ENCODE data around the gene NPAP1. TPM values are rescaled to one million over a fixed set of nuclear protein-coding genes. Genes with fewer than 3 reads are reported as not detected.
"Not testable (repeated sequence)": the region's sequence is repeated elsewhere in the genome, so short reads cannot be mapped to it uniquely, and the experiment has no call there.

The NPAP1 gene
- total RNA-seq, 1 donor from 2014 or later: not detected

DNA sequence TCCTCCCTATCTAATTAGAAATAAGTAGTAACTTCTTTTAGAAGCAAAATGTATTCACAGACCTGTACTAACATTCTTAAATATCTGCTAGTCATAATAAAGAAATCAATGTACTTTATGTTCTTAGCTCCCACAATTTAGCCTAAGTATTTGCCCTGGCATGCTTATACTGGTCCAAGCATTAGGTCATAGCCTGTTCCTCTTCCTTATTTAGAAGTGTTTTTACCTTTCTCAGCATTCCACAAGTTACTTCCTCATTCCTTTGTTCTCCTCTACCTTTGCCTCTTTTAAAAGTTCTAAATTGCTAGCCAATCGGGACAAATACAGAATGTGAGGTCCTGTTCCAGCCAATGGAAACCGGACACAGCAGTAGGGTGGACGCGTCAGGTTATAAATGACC lies 7.3 kb downstream of the NPAP1 start:
- H3K27ac ChIP-seq (ENCODE audit: low read depth, low read length); H3K9me3 ChIP-seq (ENCODE audit: control insufficient read depth in 3 of 3, low read length in 3 of 3); H3K4me1 ChIP-seq (ENCODE audit: control insufficient read depth in 3 of 3, insufficient read depth in 3 of 3, low read length in 3 of 3): not testable (repeated sequence)

DNA sequence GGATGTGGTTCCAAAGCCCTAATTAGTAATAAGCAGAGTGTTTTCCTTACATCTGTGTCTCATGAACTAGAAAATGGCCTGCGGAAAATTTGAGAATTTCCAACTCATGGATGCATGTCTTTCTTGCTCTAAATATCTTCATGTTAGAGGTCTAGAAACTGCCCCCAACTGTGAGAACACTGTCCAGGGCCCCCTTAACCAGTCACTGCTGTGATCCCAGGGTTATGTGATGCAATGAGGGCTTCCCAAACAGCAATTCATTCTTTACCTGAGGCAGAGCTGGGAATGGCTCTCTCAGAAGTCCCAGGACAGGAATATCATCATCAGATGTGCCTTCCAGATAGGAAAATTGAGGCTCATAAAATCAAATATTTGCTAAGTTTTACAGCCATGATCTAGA lies 8.2 kb downstream of the NPAP1 start:
- no peaks in the 10 kb centered on the region for H3K36me3 ChIP-seq (ENCODE audit: control insufficient read depth in 3 of 3, insufficient read depth in 3 of 3, low read length in 3 of 3)
- no peak overlapping the region for H3K9ac ChIP-seq (ENCODE audit: low read depth in 1 of 3, low read length in 3 of 3)
- H3K27ac ChIP-seq (ENCODE audit: low read depth, low read length): no peak overlapping the region
- H3K4me3 ChIP-seq (ENCODE audit: low read length in 3 of 3): no peak overlapping the region
- no peaks in the 10 kb centered on the region for H3K27me3 ChIP-seq (ENCODE audit: control insufficient read depth in 3 of 3, insufficient read depth in 3 of 3, low read length in 3 of 3)
- no peaks in the 10 kb centered on the region for H3K4me1 ChIP-seq (ENCODE audit: control insufficient read depth in 3 of 3, insufficient read depth in 3 of 3, low read length in 3 of 3)
- H3K9me3 ChIP-seq (ENCODE audit: control insufficient read depth in 3 of 3, low read length in 3 of 3): peaks cover 0 to 3% (median 0%) of the 10 kb centered on the region in 3 donors

More for the DNA sequence above, 7.3 kb downstream of the NPAP1 start:
- not testable (repeated sequence) for H3K27me3 ChIP-seq (ENCODE audit: control insufficient read depth in 3 of 3, insufficient read depth in 3 of 3, low read length in 3 of 3); H3K4me3 ChIP-seq (ENCODE audit: low read length in 3 of 3); H3K36me3 ChIP-seq (ENCODE audit: control insufficient read depth in 3 of 3, insufficient read depth in 3 of 3, low read length in 3 of 3); H3K9ac ChIP-seq (ENCODE audit: low read depth in 1 of 3, low read length in 3 of 3)

DNA sequence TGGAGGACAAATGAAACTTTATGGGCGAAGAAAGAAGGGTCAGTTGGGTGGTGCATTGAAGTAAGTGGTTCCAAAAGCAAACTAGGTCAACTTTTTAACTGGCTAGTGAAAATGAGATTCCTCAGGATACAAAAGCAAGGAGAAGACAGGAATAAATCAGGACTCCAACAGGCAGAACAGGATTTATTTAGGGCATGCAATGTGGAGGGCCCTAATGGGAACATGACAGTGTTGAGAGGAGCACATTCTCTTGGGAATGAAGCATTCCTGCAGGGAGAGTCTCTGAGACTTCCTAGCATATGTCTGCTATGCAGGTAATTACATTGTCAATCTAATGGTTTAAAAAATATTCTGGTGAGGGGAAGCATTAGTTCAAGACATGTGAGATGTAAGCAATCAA lies 8.7 kb downstream of the NPAP1 start:
- no peaks in the 10 kb centered on the region for H3K27me3 ChIP-seq (ENCODE audit: control insufficient read depth in 3 of 3, insufficient read depth in 3 of 3, low read length in 3 of 3)
- no peaks in the 10 kb centered on the region for H3K36me3 ChIP-seq (ENCODE audit: control insufficient read depth in 3 of 3, insufficient read depth in 3 of 3, low read length in 3 of 3)
- H3K9me3 ChIP-seq (ENCODE audit: control insufficient read depth in 3 of 3, low read length in 3 of 3): no peaks in the 10 kb centered on the region
- H3K4me3 ChIP-seq (ENCODE audit: low read length in 3 of 3): no peak overlapping the region
- H3K27ac ChIP-seq (ENCODE audit: low read depth, low read length): no peak overlapping the region
- H3K9ac ChIP-seq (ENCODE audit: low read depth in 1 of 3, low read length in 3 of 3): no peak overlapping the region
- no peaks in the 10 kb centered on the region for H3K4me1 ChIP-seq (ENCODE audit: control insufficient read depth in 3 of 3, insufficient read depth in 3 of 3, low read length in 3 of 3)

DNA sequence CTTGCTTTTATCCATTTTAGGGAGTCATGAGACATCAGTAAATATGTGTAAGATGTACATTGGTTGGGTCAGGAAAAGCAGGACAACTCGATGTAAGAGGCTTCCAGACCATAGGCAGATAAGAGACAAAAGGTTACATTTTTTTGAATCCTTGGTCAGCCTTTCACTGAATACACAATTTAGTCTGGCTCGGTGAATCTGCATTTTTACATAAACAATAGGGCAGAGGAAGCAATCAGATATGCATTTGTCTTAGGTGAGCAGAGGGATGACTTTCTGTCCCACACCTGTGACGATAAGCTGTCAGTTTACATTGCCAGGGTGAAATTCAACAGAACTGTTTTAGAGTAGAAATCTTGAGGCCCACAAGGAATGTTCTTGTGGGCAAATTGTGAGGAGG lies 20.6 kb downstream of the NPAP1 start:
- no peak overlapping the region for H3K27ac ChIP-seq (ENCODE audit: low read depth, low read length)
- no peaks in the 10 kb centered on the region for H3K4me1 ChIP-seq (ENCODE audit: control insufficient read depth in 3 of 3, insufficient read depth in 3 of 3, low read length in 3 of 3)
- H3K36me3 ChIP-seq (ENCODE audit: control insufficient read depth in 3 of 3, insufficient read depth in 3 of 3, low read length in 3 of 3): no peaks in the 10 kb centered on the region
- no peaks in the 10 kb centered on the region for H3K27me3 ChIP-seq (ENCODE audit: control insufficient read depth in 3 of 3, insufficient read depth in 3 of 3, low read length in 3 of 3)
- H3K4me3 ChIP-seq (ENCODE audit: low read length in 3 of 3): no peak overlapping the region
- no peak overlapping the region for H3K9ac ChIP-seq (ENCODE audit: low read depth in 1 of 3, low read length in 3 of 3)
- peaks cover 0 to 5% (median 4%) of the 10 kb centered on the region in 3 donors for H3K9me3 ChIP-seq (ENCODE audit: control insufficient read depth in 3 of 3, low read length in 3 of 3)

DNA sequence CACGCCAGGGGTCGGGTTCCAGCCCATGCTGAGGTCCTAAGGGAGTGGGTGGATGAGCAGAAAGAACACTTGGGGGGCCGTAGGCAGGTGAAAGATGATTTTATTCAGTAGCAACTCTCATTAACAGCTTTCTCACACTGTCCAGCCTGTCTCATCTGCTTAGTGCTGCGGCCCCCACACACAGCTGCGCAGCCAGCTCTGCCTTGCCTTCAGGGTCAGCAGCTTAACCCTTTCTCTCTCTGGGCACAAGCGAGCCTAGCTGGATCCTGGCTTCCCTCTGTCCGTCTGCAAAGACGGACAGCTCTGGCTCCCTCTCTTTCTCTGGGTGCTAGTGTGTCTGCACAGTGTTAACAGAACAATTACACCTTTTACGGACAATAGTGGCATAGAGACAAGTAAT lies 21.3 kb downstream of the NPAP1 start:
- H3K9me3 ChIP-seq (ENCODE audit: control insufficient read depth in 3 of 3, low read length in 3 of 3): no peaks in the 10 kb centered on the region
- H3K4me3 ChIP-seq (ENCODE audit: low read length in 3 of 3): no peak overlapping the region
- H3K9ac ChIP-seq (ENCODE audit: low read depth in 1 of 3, low read length in 3 of 3): no peak overlapping the region

GRCh38 chr15:24718289-24719082 lies 42.9 kb downstream of the NPAP1 start:
- H3K9me3 ChIP-seq (ENCODE audit: control insufficient read depth in 3 of 3, low read length in 3 of 3): peaks cover 0 to 4% (median 0%) of the 10 kb centered on the region in 3 donors
- no peak overlapping the region for H3K27ac ChIP-seq (ENCODE audit: low read depth, low read length)
- no peak overlapping the region for H3K9ac ChIP-seq (ENCODE audit: low read depth in 1 of 3, low read length in 3 of 3)
- H3K27me3 ChIP-seq (ENCODE audit: control insufficient read depth in 3 of 3, insufficient read depth in 3 of 3, low read length in 3 of 3): no peaks in the 10 kb centered on the region
- H3K4me1 ChIP-seq (ENCODE audit: control insufficient read depth in 3 of 3, insufficient read depth in 3 of 3, low read length in 3 of 3): no peaks in the 10 kb centered on the region
- no peaks in the 10 kb centered on the region for H3K36me3 ChIP-seq (ENCODE audit: control insufficient read depth in 3 of 3, insufficient read depth in 3 of 3, low read length in 3 of 3)
- H3K4me3 ChIP-seq (ENCODE audit: low read length in 3 of 3): no peak overlapping the region

More for the DNA sequence above, 21.3 kb downstream of the NPAP1 start:
- Histone ChIP-seq H3K27ac (ENCODE audit: low read depth, low read length) (no peak overlapping the region), H3K4me1 (ENCODE audit: control insufficient read depth in 3 of 3, insufficient read depth in 3 of 3, low read length in 3 of 3) (no peaks in the 10 kb centered on the region), H3K27me3 (ENCODE audit: control insufficient read depth in 3 of 3, insufficient read depth in 3 of 3, low read length in 3 of 3) (no peaks in the 10 kb centered on the region), H3K36me3 (ENCODE audit: control insufficient read depth in 3 of 3, insufficient read depth in 3 of 3, low read length in 3 of 3) (no peaks in the 10 kb centered on the region)

GRCh38 chr15:24729760-24730159 lies 54.2 kb downstream of the NPAP1 start:
- no peak overlapping the region for H3K9ac ChIP-seq (ENCODE audit: low read depth in 1 of 3, low read length in 3 of 3)
- peaks cover 0 to 2% (median 0%) of the 10 kb centered on the region in 3 donors for H3K9me3 ChIP-seq (ENCODE audit: control insufficient read depth in 3 of 3, low read length in 3 of 3)
- no peak overlapping the region for H3K27ac ChIP-seq (ENCODE audit: low read depth, low read length)
- H3K36me3 ChIP-seq (ENCODE audit: control insufficient read depth in 3 of 3, insufficient read depth in 3 of 3, low read length in 3 of 3): no peaks in the 10 kb centered on the region
- no peaks in the 10 kb centered on the region for H3K27me3 ChIP-seq (ENCODE audit: control insufficient read depth in 3 of 3, insufficient read depth in 3 of 3, low read length in 3 of 3)
- H3K4me3 ChIP-seq (ENCODE audit: low read length in 3 of 3): no peak overlapping the region
- no peaks in the 10 kb centered on the region for H3K4me1 ChIP-seq (ENCODE audit: control insufficient read depth in 3 of 3, insufficient read depth in 3 of 3, low read length in 3 of 3)

Measured in skeletal muscle tissue (tissue), 4 donors.